LoVo (cell line): ENCODE measurements around the gene NOXO1.
A peak's percentile ranks its signal among the peaks of the same experiment; 100 is the strongest.
"Not testable (repeated sequence)": the region's sequence is repeated elsewhere in the genome, so short reads cannot be mapped to it uniquely, and the experiment has no call there.

Source experiments
- DNase-seq: peaks from one replicate; pipeline ENCODE4 v3.0.0-alpha.2; 2016; ENCODE audit warnings: low spot score

NOXO1 gene

GRCh38 chr16:2011726-2012125 is 30.5 kb upstream of the NOXO1 start:
- DNase-seq, result not testable (repeated sequence)

DNA sequence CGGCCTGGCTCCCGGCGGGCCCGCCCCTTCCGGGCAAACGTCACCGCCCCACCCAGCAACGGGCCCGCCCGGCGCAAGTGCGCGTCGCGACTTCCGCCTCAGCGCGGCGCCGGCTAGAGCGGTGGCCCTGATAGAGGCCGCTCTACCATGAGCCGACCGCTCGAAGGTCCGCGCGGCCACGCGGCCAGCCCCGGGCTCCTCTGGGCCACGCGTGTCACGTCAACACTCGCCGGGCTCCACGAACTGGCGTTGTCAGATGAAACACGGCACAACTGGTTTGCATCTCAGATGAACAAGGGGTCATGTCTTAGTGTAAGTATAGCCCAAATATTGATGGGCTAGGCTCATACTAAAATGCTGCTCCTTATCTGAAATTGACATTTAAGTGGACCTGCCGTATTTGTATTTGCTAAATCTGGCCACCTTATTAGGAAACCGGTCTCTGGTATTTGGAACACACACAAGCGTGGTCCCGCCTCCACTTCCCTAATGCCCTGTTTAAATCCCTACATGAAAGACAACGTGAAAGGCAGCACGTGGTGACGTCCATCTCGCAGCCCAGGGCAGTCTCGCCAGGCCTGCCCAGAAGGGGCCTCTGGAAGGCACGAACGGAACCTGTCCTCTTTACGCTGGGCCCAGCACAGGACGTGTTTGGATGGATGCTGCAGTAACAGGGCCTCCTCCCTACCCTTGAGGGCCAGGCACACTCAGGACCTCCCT is 28.7 kb upstream of the NOXO1 start, which contains the start of gene ZNF598:
Gene ZNF598 (minus strand): TSS at position 31 of the 720 bp plus-strand sequence.
- DNase-seq, result peak; percentile 87

- DNase-seq, result no peak
These were observed 28.0 kb upstream of the NOXO1 start for GRCh38 chr16:2009164-2009711.

DNA sequence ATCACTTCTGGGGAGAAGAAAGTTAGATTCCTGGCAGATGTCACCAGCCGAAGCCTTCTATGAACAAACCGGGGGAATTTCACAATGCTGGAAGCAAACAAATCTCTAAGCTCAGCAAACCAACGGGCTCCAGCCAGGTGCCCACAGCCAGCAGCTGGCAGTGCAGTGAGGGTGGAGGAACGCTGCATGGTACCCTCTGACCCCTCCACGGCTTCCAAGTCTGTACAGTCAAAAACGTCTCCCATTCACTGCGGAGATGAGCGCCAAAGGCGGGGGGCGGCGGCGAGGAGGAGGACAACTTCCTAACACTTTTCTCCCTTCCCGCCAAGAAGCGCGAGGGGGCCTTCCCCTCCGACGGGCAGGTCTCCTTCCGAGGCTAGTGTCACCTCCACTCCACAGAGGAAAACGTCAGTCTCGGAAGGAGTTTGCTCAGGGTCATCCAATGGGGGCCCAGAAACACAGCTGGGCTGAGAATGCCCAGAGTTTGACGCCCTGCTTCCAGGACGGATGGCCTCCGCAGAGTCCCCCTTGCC is 27.4 kb upstream of the NOXO1 start:
- DNase-seq, result no peak

DNA sequence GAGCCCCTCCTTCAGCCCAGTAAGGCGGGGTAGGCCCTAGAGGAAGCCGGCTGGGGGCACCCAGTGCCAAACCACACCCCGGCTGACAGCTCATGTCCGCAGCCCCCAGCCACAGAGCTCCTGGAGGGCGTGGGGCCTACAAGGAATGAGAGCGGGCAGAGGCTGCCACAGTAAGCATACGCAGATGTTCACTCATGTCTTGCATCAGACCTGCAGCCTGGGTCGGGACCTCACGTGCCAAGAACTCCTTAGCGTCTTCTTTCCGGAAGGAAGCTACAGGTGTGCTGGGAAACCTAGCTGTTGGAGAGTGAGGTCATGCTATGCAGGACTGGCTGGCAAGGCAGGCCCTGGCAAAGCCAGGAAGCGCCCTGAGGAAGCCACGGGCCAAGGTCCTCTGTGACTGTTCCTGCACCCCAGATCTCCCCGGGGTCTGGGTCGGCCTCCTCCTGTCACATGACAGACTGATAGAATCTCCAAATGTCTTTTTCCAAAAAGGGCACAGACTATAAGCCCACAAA is 26.8 kb upstream of the NOXO1 start:
- peak; percentile 50 for DNase-seq

DNA sequence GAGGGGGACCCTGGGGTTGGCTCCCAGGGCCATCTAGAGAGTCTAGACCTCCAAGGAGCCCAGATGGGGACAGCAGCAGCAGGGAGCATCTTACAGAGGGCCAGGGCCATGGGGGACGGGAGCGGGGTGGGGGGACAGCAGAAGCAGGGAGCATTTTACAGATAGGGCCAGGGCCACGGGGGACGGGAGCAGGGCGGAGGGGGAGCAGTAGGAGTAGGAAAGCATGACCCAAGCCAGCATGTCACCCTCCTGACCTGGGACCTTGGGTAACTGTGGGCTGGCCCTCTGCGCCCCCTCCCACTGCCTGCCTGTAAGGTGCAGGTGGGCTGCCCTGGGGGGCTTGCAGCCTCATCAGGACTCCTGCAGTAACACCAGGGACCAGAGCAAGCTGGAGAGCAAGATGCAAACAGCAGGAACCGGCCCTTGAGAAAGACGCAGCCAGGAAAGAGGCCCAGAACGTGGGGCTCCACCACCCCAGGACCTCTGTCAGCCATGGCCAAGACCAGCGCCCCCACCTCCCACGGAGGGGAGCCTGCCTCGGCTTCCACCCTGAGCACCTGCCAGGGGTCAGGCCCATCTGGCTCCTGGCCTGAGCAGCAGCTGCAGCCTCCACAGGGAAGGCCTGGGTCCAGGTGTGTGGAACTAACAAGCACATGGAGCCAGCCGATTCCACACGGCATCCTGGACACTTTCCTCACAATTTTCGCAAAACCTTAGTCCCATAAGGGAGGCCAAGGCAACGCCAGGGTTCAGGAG is 26.0 kb upstream of the NOXO1 start:
- DNase-seq, result no peak

GRCh38 chr16:2006317-2006716 is 25.0 kb upstream of the NOXO1 start:
- DNase-seq, result no peak

- DNase-seq, result no peak
These were observed 24.4 kb upstream of the NOXO1 start for GRCh38 chr16:2005646-2006045.

- DNase-seq, result no peak
These were observed 23.7 kb upstream of the NOXO1 start for GRCh38 chr16:2004795-2005517.

- DNase-seq, result peak; percentile 56
These were observed 22.8 kb upstream of the NOXO1 start for GRCh38 chr16:2003827-2004641.

GRCh38 chr16:2003231-2003826 is 22.1 kb upstream of the NOXO1 start:
- no peak for DNase-seq

DNA sequence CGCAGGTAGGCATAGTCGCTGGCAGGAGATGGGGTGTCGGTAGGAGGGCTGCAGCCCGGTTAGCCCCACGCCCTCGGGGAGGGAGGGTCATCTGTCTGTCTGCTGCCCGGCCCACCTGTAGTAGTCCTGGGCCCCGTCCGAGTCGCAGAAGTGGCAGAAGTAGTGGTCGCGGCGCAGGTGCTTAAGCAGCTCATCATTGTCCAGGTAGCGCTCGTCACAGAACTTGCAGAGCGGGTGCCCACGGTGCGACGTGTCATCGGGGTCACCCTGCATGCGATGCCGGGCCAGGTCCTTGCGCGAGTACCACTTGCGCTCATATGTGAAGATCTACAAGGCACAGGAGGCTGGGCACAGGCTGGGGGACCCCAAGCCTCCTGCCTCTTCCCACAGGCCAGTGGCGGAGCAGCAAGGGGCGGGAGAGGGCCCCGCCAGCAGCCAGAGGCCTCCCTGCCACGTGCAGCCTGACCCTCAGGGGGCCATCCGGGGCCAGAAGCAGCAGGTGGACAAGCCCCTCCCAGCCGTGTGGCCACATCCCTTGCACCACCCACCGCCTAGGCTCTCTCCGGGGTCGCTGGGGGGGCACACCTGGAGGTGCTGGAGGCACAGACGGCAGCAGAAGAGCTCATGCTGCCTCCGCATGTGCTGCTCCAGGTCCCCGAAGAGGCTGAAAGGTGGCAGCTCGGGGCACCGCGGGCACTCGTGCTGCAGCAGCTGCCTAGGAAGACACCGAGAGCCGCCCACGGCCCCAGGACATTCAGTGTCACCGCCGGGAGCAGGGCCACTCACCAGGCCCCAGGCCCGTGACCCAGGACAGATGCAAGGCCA is 21.3 kb upstream of the NOXO1 start:
- DNase-seq, result no peak

- no peak for DNase-seq
These were observed 20.4 kb upstream of the NOXO1 start for GRCh38 chr16:2001456-2002355.

DNA sequence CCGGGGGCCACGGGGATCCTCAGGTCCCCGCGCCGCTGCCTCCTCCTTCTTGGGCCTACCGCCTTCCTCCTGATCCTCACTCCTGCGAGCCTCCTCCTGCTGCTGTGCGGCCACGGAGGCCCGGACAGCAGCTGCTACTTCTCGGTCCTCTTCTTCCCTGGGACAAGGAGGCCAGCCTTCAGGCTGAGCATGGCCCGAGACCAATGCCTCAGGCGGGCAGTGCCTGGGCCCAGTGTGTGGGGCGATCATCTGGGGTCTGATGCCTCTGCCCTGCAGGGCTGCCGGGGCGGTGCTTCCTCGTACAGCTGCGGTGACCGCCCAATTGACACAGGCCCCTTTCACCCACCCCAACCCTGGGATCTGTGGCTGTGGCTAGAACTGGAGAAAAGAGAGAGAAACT is 19.8 kb upstream of the NOXO1 start:
- no peak for DNase-seq

GRCh38 chr16:1999866-2000514 is 18.7 kb upstream of the NOXO1 start:
- DNase-seq, result no peak

DNA sequence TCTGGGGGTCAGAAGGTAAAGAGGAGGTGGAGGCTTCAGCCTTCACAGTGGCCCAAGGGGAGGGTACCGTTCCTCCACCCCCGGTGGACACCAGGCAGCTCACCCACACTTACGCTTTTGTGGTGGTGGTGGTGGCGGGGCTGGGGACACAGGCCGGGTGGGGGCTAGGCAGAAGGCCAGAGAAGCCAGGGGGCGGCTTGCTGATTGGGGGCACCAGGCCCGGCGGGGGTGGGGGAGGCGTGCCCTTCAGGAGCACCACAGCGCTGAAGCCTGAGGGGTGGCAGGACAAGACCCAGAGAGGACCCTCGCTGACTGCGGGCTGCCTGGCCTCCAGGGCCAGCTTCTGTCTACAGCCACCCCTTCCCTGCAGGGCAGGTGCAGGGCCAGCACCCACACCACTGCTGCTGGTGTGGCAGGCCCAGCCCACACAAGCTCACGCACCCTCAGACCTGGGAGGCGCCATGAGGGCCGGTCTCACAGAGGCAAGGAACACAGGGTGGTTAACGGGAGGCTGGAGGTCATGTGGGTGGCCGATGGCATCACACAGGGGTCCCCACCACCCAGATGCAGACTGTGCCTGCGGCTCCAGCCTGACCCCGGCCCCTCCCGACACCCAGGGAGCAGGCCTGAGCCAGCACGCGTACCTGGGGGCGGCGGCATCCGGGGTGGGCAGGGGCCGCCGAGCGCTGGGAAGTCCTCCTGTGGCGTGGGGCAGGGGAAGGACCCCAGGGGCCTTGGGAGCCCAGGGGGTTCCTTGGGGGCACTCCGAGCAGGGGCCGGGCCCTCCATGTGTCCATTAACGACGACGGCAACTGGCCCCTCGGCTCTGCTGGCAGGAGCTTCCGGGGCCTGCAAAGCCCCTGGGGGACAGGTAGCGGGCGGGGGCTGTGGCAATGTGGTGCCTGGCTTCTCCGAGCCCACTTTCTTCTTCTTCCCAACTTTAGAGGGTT is 17.9 kb upstream of the NOXO1 start:
- DNase-seq, result no peak

GRCh38 chr16:1998360-1998835 is 17.1 kb upstream of the NOXO1 start:
- DNase-seq, result no peak
